Measurements from ENCODE around the gene SCN2A. TPM values are rescaled to one million over a fixed set of nuclear protein-coding genes. Genes with fewer than 3 reads are reported as not detected.

SCN2A gene
- total RNA-seq, result under 1 TPM in 1 of 2 donors, not detected in 1; 0.07 TPM
- total RNA-seq, result 0 to 0.70 reads per million in 2 donors

DNA sequence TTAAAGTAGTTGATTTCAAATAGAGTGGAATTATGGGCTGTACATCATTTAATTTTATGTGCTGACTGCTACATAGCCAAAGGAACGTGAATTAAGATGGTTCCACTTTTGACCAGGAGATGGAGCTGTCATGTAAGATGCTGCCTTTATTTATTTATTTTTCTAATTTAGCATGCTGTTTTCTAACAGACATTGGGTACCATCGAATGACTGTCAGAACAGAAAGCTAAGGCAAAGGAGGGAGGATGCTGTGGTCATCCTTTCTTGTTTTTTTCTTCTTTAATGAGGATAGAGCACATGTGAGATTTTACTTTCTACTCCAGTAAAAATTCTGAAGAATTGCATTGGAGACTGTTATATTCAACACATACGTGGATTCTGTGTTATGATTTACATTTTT, at the start of gene SCN2A:
Gene SCN2A (plus strand): TSS at position 185 of the 400 bp plus-strand sequence. CDS start 56,410 bp downstream, outside the sequence.
- no peak within 1 kb of the TSS for H3K27ac Mint-ChIP-seq
- ATAC-seq, result no peak

DNA sequence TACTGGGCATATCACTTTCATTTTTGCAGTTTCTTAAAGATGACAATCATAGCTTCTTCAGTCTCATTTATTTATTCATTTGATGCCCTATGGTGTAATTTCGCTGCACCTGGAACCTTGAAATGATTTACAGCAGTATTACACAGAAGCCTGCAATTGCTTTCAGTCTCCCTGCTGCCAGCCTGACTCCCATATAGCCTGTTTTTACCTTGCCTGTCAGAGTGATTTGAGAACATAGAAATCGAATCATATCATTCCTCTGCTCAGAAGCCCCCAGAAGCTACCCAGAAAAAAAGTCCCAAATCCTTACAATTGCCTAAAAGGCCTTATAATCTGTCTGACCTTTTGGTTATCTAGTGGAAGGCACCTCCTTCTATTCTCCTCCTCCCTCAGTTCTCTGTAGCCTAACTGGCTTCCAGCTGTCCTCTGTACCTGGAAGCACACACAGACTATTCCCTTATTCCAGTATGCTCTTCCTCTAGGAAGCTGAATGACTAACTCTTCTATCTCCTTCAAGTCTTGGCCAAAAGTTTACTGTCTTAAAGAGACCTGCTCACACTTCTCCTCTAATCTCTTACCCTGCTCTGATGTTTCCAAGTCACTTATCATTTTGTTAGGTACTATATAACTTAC, 48.0 kb upstream of the SCN2A start:
- DNase-seq (no peak), ATAC-seq (no peak)
- no peak overlapping the region for H3K4me3 Mint-ChIP-seq
- H3K36me3 Mint-ChIP-seq (ENCODE audit: low read depth), result no peaks in the 10 kb centered on the region
- no peak overlapping the region for H3K27ac Mint-ChIP-seq
- no peaks in the 10 kb centered on the region for H3K9me3 ChIP-seq (ENCODE audit: control insufficient read depth, low read length, poor library complexity, severe bottlenecking)
- H3K27me3 Mint-ChIP-seq, result no peaks in the 10 kb centered on the region
- no peaks in the 10 kb centered on the region for H3K4me1 Mint-ChIP-seq

More for the DNA sequence above, at the start of gene SCN2A:
- Mint-ChIP-seq H3K4me1 (no peaks in the 10 kb centered on the region), H3K27me3 (peaks cover 5% of the 10 kb centered on the region), H3K4me3 (no peak within 1 kb of the TSS), H3K36me3 (ENCODE audit: low read depth) (no peaks in the 10 kb centered on the region)
- DNase-seq, result no peak
- no peaks in the 10 kb centered on the region for H3K9me3 ChIP-seq (ENCODE audit: control insufficient read depth, low read length, poor library complexity, severe bottlenecking)

DNA sequence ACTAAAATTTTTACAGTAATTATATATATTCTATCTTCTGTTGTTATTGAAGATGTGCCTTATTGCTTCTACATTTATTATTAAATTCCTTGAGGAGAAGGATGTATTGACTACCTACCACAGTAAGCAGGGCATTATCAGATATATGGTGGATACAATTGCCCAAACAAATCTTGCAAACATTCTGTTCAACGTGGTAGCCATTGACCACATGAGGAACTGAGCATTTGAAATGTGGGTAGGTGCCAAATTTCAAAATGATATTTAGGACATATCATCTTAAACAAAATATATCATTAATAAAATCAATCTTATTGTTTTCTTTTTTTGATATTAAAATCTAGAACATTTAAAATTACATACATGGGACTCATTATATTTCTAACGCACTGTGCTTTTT, 46.5 kb upstream of the SCN2A start:
- H3K27ac Mint-ChIP-seq, result no peak overlapping the region
- H3K4me1 Mint-ChIP-seq, result no peaks in the 10 kb centered on the region
- no peaks in the 10 kb centered on the region for H3K36me3 Mint-ChIP-seq (ENCODE audit: low read depth)
- H3K4me3 Mint-ChIP-seq, result no peak overlapping the region
- H3K9me3 ChIP-seq (ENCODE audit: control insufficient read depth, low read length, poor library complexity, severe bottlenecking), result no peaks in the 10 kb centered on the region
- DNase-seq (no peak), ATAC-seq (no peak)
- no peaks in the 10 kb centered on the region for H3K27me3 Mint-ChIP-seq

DNA sequence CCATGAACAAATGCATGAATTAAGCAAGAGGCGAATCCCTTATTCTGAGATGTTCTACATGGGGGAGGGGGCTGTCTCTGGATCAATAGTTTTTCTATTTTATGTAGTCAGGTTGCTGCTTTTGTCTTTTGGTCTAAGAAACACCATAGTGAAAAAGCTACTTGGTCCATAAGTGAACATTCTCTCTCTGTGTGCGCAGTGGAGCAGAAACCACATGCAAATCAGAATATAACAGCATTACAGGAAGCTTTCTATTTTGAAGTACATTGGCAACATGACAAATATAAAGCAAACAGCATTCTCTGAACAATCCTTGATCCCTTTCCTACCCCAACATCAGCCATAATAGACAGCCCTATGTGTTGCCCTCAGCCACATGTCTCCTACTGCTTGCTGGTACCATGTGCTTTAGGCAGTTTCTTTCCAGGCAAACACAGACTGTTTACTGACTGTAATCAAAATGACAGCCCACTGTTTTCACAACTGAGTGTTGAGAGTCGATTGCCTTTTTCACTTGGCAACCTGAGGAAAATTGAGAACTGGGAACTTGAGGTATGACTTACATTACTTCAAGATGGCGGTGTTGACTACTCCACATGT, 45.9 kb upstream of the SCN2A start:
- no peak for ATAC-seq
- H3K4me1 Mint-ChIP-seq, result no peaks in the 10 kb centered on the region
- no peak overlapping the region for H3K4me3 Mint-ChIP-seq
- DNase-seq, result no peak
- H3K27me3 Mint-ChIP-seq, result no peaks in the 10 kb centered on the region
- no peaks in the 10 kb centered on the region for H3K36me3 Mint-ChIP-seq (ENCODE audit: low read depth)
- H3K27ac Mint-ChIP-seq, result no peak overlapping the region
- H3K9me3 ChIP-seq (ENCODE audit: control insufficient read depth, low read length, poor library complexity, severe bottlenecking), result no peaks in the 10 kb centered on the region

DNA sequence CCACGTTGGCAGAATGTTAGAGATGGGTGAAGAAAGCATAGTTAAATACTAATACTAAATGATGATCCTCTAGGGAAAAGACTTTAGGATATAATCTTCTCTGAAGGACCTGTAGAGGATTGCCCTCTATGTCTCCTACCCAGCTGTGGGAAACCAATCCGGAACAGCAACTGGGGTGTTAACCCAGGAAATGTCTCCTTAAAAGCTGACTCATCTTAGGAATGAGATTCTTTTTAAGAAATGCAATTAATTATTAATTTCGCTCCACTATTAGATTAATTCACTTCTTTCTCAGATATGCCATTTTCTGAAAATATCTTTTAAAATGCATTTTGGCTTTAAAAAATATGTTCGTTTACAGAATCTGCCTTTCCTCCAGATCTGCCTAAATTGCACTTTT, 42.8 kb upstream of the SCN2A start:
- DNase-seq (no peak), ATAC-seq (no peak)
- H3K27me3 Mint-ChIP-seq, result peaks cover 5% of the 10 kb centered on the region
- H3K9me3 ChIP-seq (ENCODE audit: control insufficient read depth, low read length, poor library complexity, severe bottlenecking), result no peaks in the 10 kb centered on the region
- H3K4me1 Mint-ChIP-seq, result no peaks in the 10 kb centered on the region
- no peak overlapping the region for H3K27ac Mint-ChIP-seq
- H3K4me3 Mint-ChIP-seq, result no peak overlapping the region
- H3K36me3 Mint-ChIP-seq (ENCODE audit: low read depth), result no peaks in the 10 kb centered on the region

DNA sequence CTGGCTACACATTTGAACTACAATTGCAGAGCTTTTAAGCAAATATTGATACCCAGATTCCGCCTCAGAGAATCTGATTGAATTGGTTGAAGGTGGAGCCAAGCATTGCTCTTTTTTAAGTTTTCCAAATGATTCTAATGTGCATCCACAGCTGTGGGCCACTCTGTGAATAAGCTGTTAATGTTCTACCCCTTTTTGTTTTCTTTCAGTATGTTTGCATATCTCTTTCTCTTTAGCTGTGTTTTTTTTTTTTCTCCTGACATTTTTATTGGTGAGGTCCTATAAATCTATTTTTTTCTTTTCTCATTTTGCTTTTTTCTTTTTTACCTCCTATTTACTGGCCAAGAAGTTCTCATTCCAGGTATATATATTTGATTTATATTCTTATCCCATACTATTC, 41.9 kb upstream of the SCN2A start:
- H3K36me3 Mint-ChIP-seq (ENCODE audit: low read depth), result no peaks in the 10 kb centered on the region
- H3K4me1 Mint-ChIP-seq, result no peaks in the 10 kb centered on the region
- H3K4me3 Mint-ChIP-seq, result no peak overlapping the region
- no peak overlapping the region for H3K27ac Mint-ChIP-seq
- DNase-seq, result no peak
- peaks cover 5% of the 10 kb centered on the region for H3K27me3 Mint-ChIP-seq
- no peaks in the 10 kb centered on the region for H3K9me3 ChIP-seq (ENCODE audit: control insufficient read depth, low read length, poor library complexity, severe bottlenecking)
- ATAC-seq, result no peak

DNA sequence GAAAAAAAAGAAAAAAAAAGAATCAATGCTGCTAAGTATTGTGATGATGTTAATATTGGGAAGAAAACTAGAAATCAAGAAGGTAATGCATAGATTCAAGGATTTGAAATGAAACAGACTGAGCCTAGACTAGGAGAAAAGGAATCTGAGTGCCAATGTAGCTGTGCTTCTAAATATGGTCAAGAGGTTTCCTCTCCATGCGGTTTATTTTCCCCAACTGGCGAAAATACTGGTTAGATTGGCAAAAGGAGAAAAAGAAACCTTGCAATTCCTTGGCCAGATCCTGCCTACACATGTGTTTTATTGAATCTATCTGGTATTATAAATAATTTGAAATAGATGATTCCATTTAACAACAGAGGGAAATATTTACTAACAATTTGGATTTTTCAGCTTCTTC, 41.0 kb upstream of the SCN2A start:
- Mint-ChIP-seq H3K27ac (no peak overlapping the region), H3K4me3 (no peak overlapping the region), H3K27me3 (peaks cover 5% of the 10 kb centered on the region), H3K36me3 (ENCODE audit: low read depth) (no peaks in the 10 kb centered on the region), H3K4me1 (no peaks in the 10 kb centered on the region)
- DNase-seq (no peak), ATAC-seq (no peak)
- H3K9me3 ChIP-seq (ENCODE audit: control insufficient read depth, low read length, poor library complexity, severe bottlenecking), result no peaks in the 10 kb centered on the region

DNA sequence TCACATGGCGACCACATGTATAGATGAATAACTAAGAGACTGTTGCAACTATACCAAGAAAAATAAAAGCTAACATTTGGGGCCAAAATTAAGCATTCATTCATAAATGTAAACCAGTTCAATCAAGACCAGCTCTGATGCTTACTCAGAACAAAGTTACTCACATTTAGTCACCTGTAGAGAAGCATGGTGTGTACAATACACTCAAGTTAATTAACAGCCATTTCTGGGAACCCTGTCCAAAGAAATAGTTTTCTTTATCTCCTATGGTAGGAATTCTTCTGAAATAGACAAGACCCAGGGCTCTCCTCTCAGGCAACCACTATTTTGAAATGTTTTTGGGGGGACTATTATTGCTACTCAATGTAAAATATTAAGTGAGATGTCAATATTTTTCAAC, 37.0 kb upstream of the SCN2A start:
- H3K9me3 ChIP-seq (ENCODE audit: control insufficient read depth, low read length, poor library complexity, severe bottlenecking), result no peaks in the 10 kb centered on the region
- peaks cover 3% of the 10 kb centered on the region for H3K4me1 Mint-ChIP-seq
- no peak for DNase-seq
- no peak for ATAC-seq
- peaks cover 3% of the 10 kb centered on the region for H3K36me3 Mint-ChIP-seq (ENCODE audit: low read depth)
- H3K27me3 Mint-ChIP-seq, result peaks cover 14% of the 10 kb centered on the region
- no peak overlapping the region for H3K27ac Mint-ChIP-seq
- no peak overlapping the region for H3K4me3 Mint-ChIP-seq

DNA sequence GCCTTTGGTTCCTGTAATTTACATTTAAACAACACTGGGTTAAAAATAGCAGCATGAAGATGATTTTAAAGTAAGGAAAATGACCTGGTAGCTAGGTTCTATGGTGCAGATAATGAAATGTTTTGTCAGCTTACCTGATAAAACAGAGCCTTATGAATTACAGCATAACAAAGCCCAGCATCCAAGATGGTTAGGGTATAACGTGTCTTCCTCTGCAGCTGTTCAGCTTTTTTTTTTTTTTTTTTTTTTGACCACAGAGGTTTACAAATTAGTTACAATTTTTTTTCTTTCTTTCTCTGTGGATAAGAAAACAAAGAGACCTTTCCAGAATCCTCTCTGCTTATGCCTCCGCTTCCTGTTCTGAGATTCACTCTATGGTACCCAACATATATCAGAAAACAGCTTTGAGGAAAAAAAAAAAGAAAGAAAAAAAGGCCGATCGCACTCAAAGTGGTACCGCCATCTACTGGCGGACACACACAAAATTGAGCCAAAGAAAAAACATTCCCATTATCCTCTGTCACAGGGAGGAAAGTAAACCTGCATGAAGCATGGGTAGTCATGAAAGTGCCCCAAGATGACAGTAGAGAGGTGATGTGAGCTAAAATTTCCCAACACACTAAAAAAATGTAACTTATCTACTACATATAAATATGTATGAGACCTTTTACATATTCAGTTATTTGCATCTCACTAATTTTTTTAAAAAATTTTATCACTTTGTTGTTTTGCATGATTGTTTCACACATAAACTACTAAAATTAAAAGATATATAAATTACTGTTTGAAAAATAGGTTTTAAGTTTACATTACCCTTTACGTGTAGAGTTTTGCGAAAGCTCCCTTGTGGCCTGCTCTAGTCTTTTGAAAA, 35.3 kb upstream of the SCN2A start, which contains the start of gene SCN3A:
Gene SCN3A (minus strand): TSS at position 362 of the 871 bp plus-strand sequence. CDS start 27,656 bp downstream, outside the sequence.
- H3K4me3 Mint-ChIP-seq, result no peak within 1 kb of the TSS
- peaks cover 3% of the 10 kb centered on the region for H3K4me1 Mint-ChIP-seq
- H3K27me3 Mint-ChIP-seq, result peaks cover 14% of the 10 kb centered on the region
- H3K9me3 ChIP-seq (ENCODE audit: control insufficient read depth, low read length, poor library complexity, severe bottlenecking), result no peaks in the 10 kb centered on the region
- H3K27ac Mint-ChIP-seq, result no peak within 1 kb of the TSS
- DNase-seq (no peak), ATAC-seq (peak; percentile 30)
- peaks cover 3% of the 10 kb centered on the region for H3K36me3 Mint-ChIP-seq (ENCODE audit: low read depth)

DNA sequence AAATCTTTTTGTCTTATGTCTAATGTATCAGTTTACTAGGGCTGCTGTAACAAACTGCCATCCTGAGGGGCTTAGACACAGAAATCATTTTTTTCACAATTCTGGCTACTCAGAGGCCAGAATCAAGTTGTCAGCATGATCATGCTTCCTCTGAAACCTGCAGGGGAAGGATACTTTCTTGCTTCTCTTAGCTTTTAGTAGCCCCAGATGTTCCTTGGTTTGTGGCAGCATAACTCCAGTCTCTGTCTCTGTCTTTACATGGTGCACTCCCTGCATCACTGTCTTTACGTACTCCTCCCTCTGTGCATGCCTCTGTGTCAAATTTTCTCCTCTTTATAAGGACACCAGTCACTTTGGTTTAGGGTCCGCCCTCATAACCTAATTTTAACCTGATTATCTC, 33.3 kb upstream of the SCN2A start:
- H3K9me3 ChIP-seq (ENCODE audit: control insufficient read depth, low read length, poor library complexity, severe bottlenecking), result no peaks in the 10 kb centered on the region
- H3K4me3 Mint-ChIP-seq, result no peak overlapping the region
- H3K36me3 Mint-ChIP-seq (ENCODE audit: low read depth), result peaks cover 3% of the 10 kb centered on the region
- H3K4me1 Mint-ChIP-seq, result peaks cover 3% of the 10 kb centered on the region
- peaks cover 14% of the 10 kb centered on the region for H3K27me3 Mint-ChIP-seq
- no peak for DNase-seq
- ATAC-seq, result no peak
- no peak overlapping the region for H3K27ac Mint-ChIP-seq

DNA sequence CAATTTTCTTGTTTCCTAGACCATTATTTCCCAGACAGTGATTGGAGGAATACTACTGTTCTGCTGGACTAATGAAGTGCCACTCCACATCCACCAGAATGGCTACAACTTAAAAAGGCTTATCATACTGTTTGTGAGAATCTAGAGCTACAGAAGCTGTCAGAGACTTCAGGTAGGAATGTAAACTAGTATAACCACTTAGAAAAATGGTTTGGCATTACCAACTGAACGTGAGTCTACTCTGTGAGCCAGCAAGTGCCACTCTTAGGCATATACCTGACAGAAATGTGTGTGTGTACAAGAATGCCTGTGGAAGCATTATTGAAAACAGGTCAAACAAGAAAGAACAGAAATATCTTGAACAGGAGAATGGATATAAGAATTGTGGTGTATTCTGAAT, 31.1 kb upstream of the SCN2A start:
- peaks cover 3% of the 10 kb centered on the region for H3K36me3 Mint-ChIP-seq (ENCODE audit: low read depth)
- DNase-seq (no peak), ATAC-seq (no peak)
- peaks cover 10% of the 10 kb centered on the region for H3K27me3 Mint-ChIP-seq
- no peak overlapping the region for H3K27ac Mint-ChIP-seq
- peaks cover 3% of the 10 kb centered on the region for H3K4me1 Mint-ChIP-seq
- no peak overlapping the region for H3K4me3 Mint-ChIP-seq
- H3K9me3 ChIP-seq (ENCODE audit: control insufficient read depth, low read length, poor library complexity, severe bottlenecking), result no peaks in the 10 kb centered on the region

DNA sequence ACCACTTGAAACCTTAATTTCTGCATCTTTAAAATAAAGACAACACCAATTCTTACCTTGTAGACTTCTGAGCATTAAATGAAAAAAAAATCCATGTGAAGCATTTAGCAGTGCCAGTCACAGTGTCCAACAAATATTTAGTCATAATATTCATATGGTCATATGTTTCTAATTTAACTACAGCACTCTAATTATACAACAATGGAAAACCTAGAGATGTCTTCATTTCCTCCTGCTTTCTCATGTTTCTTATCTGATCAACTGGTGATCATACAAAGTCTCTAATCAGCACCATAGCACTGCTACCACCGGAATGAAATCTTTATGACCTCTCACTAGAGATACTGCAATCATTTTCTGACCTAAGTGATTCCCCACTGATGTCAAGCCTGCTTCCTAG, 25.1 kb upstream of the SCN2A start:
- Mint-ChIP-seq H3K36me3 (ENCODE audit: low read depth) (no peaks in the 10 kb centered on the region), H3K4me1 (no peaks in the 10 kb centered on the region), H3K27me3 (no peaks in the 10 kb centered on the region), H3K27ac (no peak overlapping the region), H3K4me3 (no peak overlapping the region)
- DNase-seq (no peak), ATAC-seq (no peak)
- H3K9me3 ChIP-seq (ENCODE audit: control insufficient read depth, low read length, poor library complexity, severe bottlenecking), result no peaks in the 10 kb centered on the region

DNA sequence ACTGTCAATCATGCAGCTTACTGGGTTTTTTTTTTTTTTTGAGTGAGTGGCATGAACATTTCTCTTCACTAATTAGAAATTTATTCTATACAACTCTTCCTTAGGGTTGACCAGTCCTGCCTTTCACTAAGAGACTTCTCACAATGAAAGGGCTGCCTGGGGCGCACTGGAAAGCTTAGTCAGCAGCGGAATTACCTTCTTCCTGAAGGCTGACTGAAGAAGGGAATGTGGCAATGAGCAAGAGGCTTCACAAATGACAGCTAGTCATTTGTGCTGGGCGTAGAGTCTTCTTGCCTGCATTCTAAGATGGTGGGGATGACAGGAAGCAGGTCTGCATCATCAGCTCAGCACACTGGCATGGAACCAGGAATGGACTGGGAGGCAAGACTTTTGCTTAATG, 19.7 kb upstream of the SCN2A start:
- H3K4me3 Mint-ChIP-seq, result no peak overlapping the region
- no peaks in the 10 kb centered on the region for H3K27me3 Mint-ChIP-seq
- no peaks in the 10 kb centered on the region for H3K36me3 Mint-ChIP-seq (ENCODE audit: low read depth)
- ATAC-seq (no peak), DNase-seq (no peak)
- no peak overlapping the region for H3K27ac Mint-ChIP-seq
- H3K9me3 ChIP-seq (ENCODE audit: control insufficient read depth, low read length, poor library complexity, severe bottlenecking), result no peaks in the 10 kb centered on the region
- no peaks in the 10 kb centered on the region for H3K4me1 Mint-ChIP-seq

All from T-helper 17 cell (primary cell).